ENCODE measurements around the gene ANKS1B.

- no peak for TF ChIP-seq CTCF (tag by site-specific recombination; IDR thresholded peaks at IDR 0.05)
- TF ChIP-seq INSM2 (tag by site-specific recombination; IDR thresholded peaks at IDR 0.05): no peak
- no peak for TF ChIP-seq ZNF16 (tag by site-specific recombination; IDR thresholded peaks at IDR 0.05; ENCODE audit: low read depth)
- TF ChIP-seq ZBTB17 (tag by site-specific recombination; IDR thresholded peaks at IDR 0.05): no peak
- no peak for TF ChIP-seq ZNF449 (tag by site-specific recombination; IDR thresholded peaks at IDR 0.05)
- TF ChIP-seq ZNF26 (tag by site-specific recombination; IDR thresholded peaks at IDR 0.05): no peak
- no peak for TF ChIP-seq ZNF423 (tag by site-specific recombination; IDR thresholded peaks at IDR 0.05)
- TF ChIP-seq PBX3 (CRISPR knock-in tag; IDR thresholded peaks at IDR 0.05): no peak
- TF ChIP-seq AEBP2 (tag by site-specific recombination; IDR thresholded peaks at IDR 0.05; ENCODE audit: borderline replicate concordance): no peak
- TF ChIP-seq ZNF660 (tag by site-specific recombination; IDR thresholded peaks at IDR 0.05): no peak
- TF ChIP-seq ZNF548 (tag by site-specific recombination; IDR thresholded peaks at IDR 0.05): no peak
- TF ChIP-seq BCL11A (tag by site-specific recombination; IDR thresholded peaks at IDR 0.05; ENCODE audit: low read depth): no peak
- no peak for TF ChIP-seq REST (tag by site-specific recombination; IDR thresholded peaks at IDR 0.05)
Measured at GRCh38 chr12:98870504-98870903, 1114.2 kb downstream of the ANKS1B start.

Measured in HEK293 (cell line).